Caco-2 (cell line): ENCODE data around the gene ELOVL7. TPM values are rescaled to one million over a fixed set of nuclear protein-coding genes. Genes with fewer than 3 reads are reported as not detected.

ENCODE experiments used
- BruUV-seq: library from RNA; stranded (reverse); fragments of 400-500 nt; replicated peaks from 2 replicates; lab custom pipeline; 2021; lab: Mats Ljungman, UMichigan
- CTCF ChIA-PET: fragments of 300-600 bp; sonication (Branson Sonifier 250); formaldehyde crosslinking; loops from one replicate; lab custom pipeline; 2022; ENCODE audit warnings: antibody characterized with exemption; lab: Charles Lee
- POLR2A ChIA-PET: fragments of 300-600 bp; sonication (Branson Sonifier 250); formaldehyde crosslinking; loops from one replicate; lab custom pipeline; 2022; ENCODE audit warnings: antibody characterized with exemption; lab: Charles Lee
- DNase-seq, 2 experiments: peaks; one replicate each; pipeline versions ENCODE4 v3.0.0 to v3.0.0-alpha.2; 2020 to 2022
- H3K27me3 ChIP-seq: replicated peaks from 2 replicates; pipeline ENCODE4 v1.6.0; 2011; ENCODE audit warnings: low read length; ENCODE audit not compliant: control insufficient read depth, insufficient read depth
- H3K36me3 ChIP-seq: 2 replicates; pipeline ENCODE4 v1.5.1; 2011; ENCODE audit warnings: low read length; ENCODE audit not compliant: control insufficient read depth, insufficient read depth
- H3K4me1 ChIP-seq: fragments of 250-450 bp; sonication (Bioruptor Pico); 2 replicates; pipeline ENCODE4 v1.5.1; 2020; ENCODE audit warnings: mild to moderate bottlenecking
- H3K4me3 ChIP-seq: 2 replicates; pipeline ENCODE4 v1.5.1; 2011; ENCODE audit warnings: low read depth, mild to moderate bottlenecking, control low read depth, low read length
- H3K9me3 ChIP-seq: fragments of 250-450 bp; sonication (Bioruptor Pico); 2 replicates; pipeline ENCODE4 v1.5.1; 2020; ENCODE audit warnings: mild to moderate bottlenecking, moderate library complexity
- H3K27ac Mint-ChIP-seq: one replicate; pipeline ENCODE4 v1.8.0; 2022; ENCODE audit warnings: mixed read lengths; ENCODE audit not compliant: unreplicated experiment
- H3K27me3 Mint-ChIP-seq: one replicate; pipeline ENCODE4 v1.8.0; 2022; ENCODE audit warnings: mixed read lengths; ENCODE audit not compliant: insufficient read depth, unreplicated experiment
- H3K36me3 Mint-ChIP-seq: one replicate; pipeline ENCODE4 v1.8.0; 2022; ENCODE audit warnings: mild to moderate bottlenecking, mixed read lengths; ENCODE audit not compliant: insufficient read depth, unreplicated experiment
- H3K4me1 Mint-ChIP-seq: one replicate; pipeline ENCODE4 v1.8.0; 2022; ENCODE audit warnings: low read depth, mixed read lengths; ENCODE audit not compliant: unreplicated experiment
- H3K4me3 Mint-ChIP-seq: one replicate; pipeline ENCODE4 v1.8.0; 2022; ENCODE audit warnings: mild to moderate bottlenecking, moderate library complexity, mixed read lengths; ENCODE audit not compliant: unreplicated experiment
- H3K9me3 Mint-ChIP-seq: one replicate; pipeline ENCODE4 v1.8.0; 2022; ENCODE audit warnings: mixed read lengths; ENCODE audit not compliant: unreplicated experiment
- intact Hi-C: fragments of 100-400 bp; cut with micrococcal nuclease; formaldehyde crosslinking; loops from one replicate; pipeline ENCODE4 v1.10.0; 2022; ENCODE audit not compliant: unreplicated experiment
- total RNA-seq: library from RNA; stranded (reverse); gene quantifications from 2 replicates; pipeline ENCODE4 v1.2.3, GENCODE V29; 2022
- TF ChIP-seq, protein P1 (sequence below), 2 experiments: fragments of 200-600 bp in 1 of 2; IDR thresholded peaks; 1 replicate in 1 of 2; 2 replicates in 1 of 2; pipeline versions ENCODE4 v1.5.1 to v1.8.0; 2011 to 2022; ENCODE audit warnings: antibody characterized with exemption in 1 of 2, control low read depth in 1 of 2, inconsistent platforms in 1 of 2, low read depth in 1 of 2, low read length in 1 of 2, mild to moderate bottlenecking in 1 of 2, moderate library complexity in 1 of 2; ENCODE audit not compliant: insufficient read depth in 1 of 2, severe bottlenecking in 1 of 2, unreplicated experiment in 1 of 2

The ELOVL7 gene
- total RNA-seq, 1 experiment from 2014 or later = 16.4 TPM

DNA sequence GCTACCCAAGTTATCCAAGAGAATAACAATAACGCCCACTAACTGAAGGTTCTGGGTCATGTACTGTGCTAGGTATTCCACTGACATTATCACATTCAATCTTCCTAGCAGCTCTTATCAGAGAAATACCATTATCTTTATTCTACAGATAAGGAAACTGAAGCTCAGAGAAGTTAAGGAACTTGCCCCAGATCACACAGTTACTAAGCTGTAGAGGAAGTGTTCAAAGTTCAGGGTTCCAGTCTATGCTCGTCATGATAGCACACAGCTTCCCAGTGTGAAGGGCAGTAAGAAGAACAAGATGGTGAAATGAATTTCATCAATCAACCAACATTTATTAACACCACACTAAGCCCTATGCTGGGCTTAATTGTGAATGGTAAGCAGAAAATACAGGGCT is 29.6 kb downstream of the ELOVL7 start:
- no peak overlapping the region for H3K27ac Mint-ChIP-seq

DNA sequence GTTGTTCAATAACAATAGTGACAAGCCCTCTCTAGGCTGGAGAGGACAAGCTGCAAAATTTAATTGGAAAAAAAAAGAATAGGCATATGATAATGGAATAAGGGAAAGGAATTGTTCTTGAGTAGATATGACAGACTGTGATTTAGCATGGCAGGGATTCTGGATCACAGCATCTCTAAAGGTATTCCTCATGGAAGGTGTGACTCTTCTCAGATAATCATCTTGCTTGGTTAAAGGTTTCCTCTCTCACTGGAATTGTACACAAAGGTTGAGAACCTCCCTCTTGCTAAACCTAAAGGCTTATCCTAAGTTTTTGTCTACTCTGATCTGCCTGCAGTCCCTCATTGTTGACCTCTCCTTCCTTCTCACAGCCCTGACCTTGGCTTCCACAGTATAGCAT is 31.6 kb downstream of the ELOVL7 start:
- TF ChIP-seq, protein P1, sequence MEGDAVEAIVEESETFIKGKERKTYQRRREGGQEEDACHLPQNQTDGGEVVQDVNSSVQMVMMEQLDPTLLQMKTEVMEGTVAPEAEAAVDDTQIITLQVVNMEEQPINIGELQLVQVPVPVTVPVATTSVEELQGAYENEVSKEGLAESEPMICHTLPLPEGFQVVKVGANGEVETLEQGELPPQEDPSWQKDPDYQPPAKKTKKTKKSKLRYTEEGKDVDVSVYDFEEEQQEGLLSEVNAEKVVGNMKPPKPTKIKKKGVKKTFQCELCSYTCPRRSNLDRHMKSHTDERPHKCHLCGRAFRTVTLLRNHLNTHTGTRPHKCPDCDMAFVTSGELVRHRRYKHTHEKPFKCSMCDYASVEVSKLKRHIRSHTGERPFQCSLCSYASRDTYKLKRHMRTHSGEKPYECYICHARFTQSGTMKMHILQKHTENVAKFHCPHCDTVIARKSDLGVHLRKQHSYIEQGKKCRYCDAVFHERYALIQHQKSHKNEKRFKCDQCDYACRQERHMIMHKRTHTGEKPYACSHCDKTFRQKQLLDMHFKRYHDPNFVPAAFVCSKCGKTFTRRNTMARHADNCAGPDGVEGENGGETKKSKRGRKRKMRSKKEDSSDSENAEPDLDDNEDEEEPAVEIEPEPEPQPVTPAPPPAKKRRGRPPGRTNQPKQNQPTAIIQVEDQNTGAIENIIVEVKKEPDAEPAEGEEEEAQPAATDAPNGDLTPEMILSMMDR (IDR thresholded peaks at IDR 0.05; ENCODE audit: insufficient read depth in 1 of 2, low read depth in 1 of 2, low read length in 1 of 2, severe bottlenecking in 1 of 2, unreplicated experiment in 1 of 2) = no peak
- Histone ChIP-seq H3K4me3 (no peak overlapping the region), H3K36me3 (no peaks in the 10 kb centered on the region), H3K4me1 (peaks cover 51% of the 10 kb centered on the region), H3K9me3 (no peaks in the 10 kb centered on the region), H3K27me3 (no peaks in the 10 kb centered on the region)
- CTCF ChIA-PET = no interaction called here
- no peak overlapping the region for H3K4me3 Mint-ChIP-seq
- no peaks in the 10 kb centered on the region for H3K36me3 Mint-ChIP-seq
- no peaks in the 10 kb centered on the region for H3K9me3 Mint-ChIP-seq
- no peaks in the 10 kb centered on the region for H3K27me3 Mint-ChIP-seq
- intact Hi-C loops = no loop called here
- DNase-seq = no peak
- H3K4me1 Mint-ChIP-seq = peaks cover 41% of the 10 kb centered on the region
- POLR2A ChIA-PET = no interaction called here
- BruUV-seq = no TSS peak
- peak overlapping the region; percentile 13 for H3K27ac Mint-ChIP-seq

More for the DNA sequence above, 29.6 kb downstream of the ELOVL7 start:
- Histone ChIP-seq H3K27me3 (no peaks in the 10 kb centered on the region), H3K9me3 (no peaks in the 10 kb centered on the region), H3K4me1 (peaks cover 49% of the 10 kb centered on the region), H3K36me3 (no peaks in the 10 kb centered on the region), H3K4me3 (no peak overlapping the region)
- H3K36me3 Mint-ChIP-seq = no peaks in the 10 kb centered on the region
- no peaks in the 10 kb centered on the region for H3K9me3 Mint-ChIP-seq
- TF ChIP-seq, protein P1 (IDR thresholded peaks at IDR 0.05; ENCODE audit: insufficient read depth in 1 of 2, low read depth in 1 of 2, low read length in 1 of 2, severe bottlenecking in 1 of 2, unreplicated experiment in 1 of 2) = no peak
- ChIA-PET POLR2A (interaction anchor here (0.9 kb wide), 1 partner anchor 30 kb away, joined by 3 read pairs; the partner anchor contains the start of gene ELOVL7), CTCF (no interaction called here)
- no TSS peak for BruUV-seq
- no peak overlapping the region for H3K4me3 Mint-ChIP-seq
- no peaks in the 10 kb centered on the region for H3K27me3 Mint-ChIP-seq
- intact Hi-C loops = no loop called here
- peaks cover 37% of the 10 kb centered on the region for H3K4me1 Mint-ChIP-seq
- DNase-seq = no peak

DNA sequence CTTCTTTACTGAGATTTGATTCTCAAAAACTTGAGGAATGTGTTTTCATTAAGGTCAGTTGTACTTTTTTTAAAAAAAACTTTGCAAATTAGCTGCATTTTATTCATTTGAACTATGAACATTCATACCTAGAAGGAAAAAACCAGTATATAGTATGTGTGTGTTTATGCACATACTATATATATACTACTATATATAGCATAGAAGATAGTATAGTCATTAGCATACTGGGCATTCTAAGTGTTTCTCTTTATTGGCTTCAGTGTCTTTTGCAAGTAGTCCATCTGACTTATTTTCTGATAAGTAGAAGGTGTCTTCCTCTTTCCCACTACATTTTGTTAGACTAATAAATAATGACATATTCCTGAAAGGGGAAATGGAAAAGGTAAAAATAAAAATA is 33.0 kb downstream of the ELOVL7 start:
- no peaks in the 10 kb centered on the region for H3K9me3 Mint-ChIP-seq
- no TSS peak for BruUV-seq
- TF ChIP-seq, protein P1 (IDR thresholded peaks at IDR 0.05; ENCODE audit: insufficient read depth in 1 of 2, low read depth in 1 of 2, low read length in 1 of 2, severe bottlenecking in 1 of 2, unreplicated experiment in 1 of 2) = no peak
- H3K4me1 Mint-ChIP-seq = peaks cover 41% of the 10 kb centered on the region
- no peaks in the 10 kb centered on the region for H3K9me3 ChIP-seq
- peak overlapping the region; percentile 10 for H3K4me3 Mint-ChIP-seq
- no peak overlapping the region for H3K4me3 ChIP-seq
- H3K36me3 ChIP-seq = no peaks in the 10 kb centered on the region
- intact Hi-C loops = loop anchor here (2.0 kb wide), 1 partner anchor 26 kb away; no protein-coding TSS in a partner anchor
- ChIA-PET CTCF (interaction anchor here (1.2 kb wide), 1 partner anchor 111 kb away, joined by 3 read pairs; the partner anchor contains the start of gene DEPDC1B), POLR2A (interaction anchor here (0.6 kb wide), 1 partner anchor 1890 kb away, joined by 7 read pairs; no protein-coding TSS in a partner anchor)
- H3K27me3 ChIP-seq = no peaks in the 10 kb centered on the region
- H3K36me3 Mint-ChIP-seq = no peaks in the 10 kb centered on the region
- H3K4me1 ChIP-seq = peaks cover 51% of the 10 kb centered on the region
- peak overlapping the region; percentile 65 for H3K27ac Mint-ChIP-seq
- H3K27me3 Mint-ChIP-seq = no peaks in the 10 kb centered on the region
- DNase-seq = no peak
